ENCODE measurements around the gene ANK3. TPM values are rescaled to one million over a fixed set of nuclear protein-coding genes. Genes with fewer than 3 reads are reported as not detected.

ANK3 gene
- total and polyA plus RNA-seq, 8 donors: 3.6 to 115 (median 31.1) TPM

GRCh38 chr10:60343254-60343653 lies 46.4 kb downstream of the ANK3 start:
- Histone ChIP-seq H3K9me3 (no peaks in the 10 kb centered on the region), H3K4me3 (no peak overlapping the region), H3K27me3 (no peaks in the 10 kb centered on the region), H3K36me3 (no peaks in the 10 kb centered on the region), H3K4me1 (no peaks in the 10 kb centered on the region), H3K27ac (no peak overlapping the region)
- WGBS, 5 donors: 49 to 83% (median 65%) methylated on average over 1 of the region's 1 CpG
- intact Hi-C loops (cut with DNase I; ENCODE audit: low total_unique reads): no loop called here
- no peak for TF ChIP-seq CTCF (IDR thresholded peaks at IDR 0.05)
- TF ChIP-seq POLR2A (IDR thresholded peaks at IDR 0.05): no peak
- no peak for TF ChIP-seq POLR2AphosphoS5 (IDR thresholded peaks at IDR 0.05)
- TF ChIP-seq EP300 (IDR thresholded peaks at IDR 0.05): no peak
- DNase-seq: no peak

GRCh38 chr10:60341969-60342368 lies 47.7 kb downstream of the ANK3 start:
- TF ChIP-seq POLR2AphosphoS5 (IDR thresholded peaks at IDR 0.05) (no peak), CTCF (IDR thresholded peaks at IDR 0.05) (no peak)
- DNase-seq: no peak
- intact Hi-C loops (cut with DNase I; ENCODE audit: low total_unique reads): no loop called here
- Histone ChIP-seq H3K36me3 (no peaks in the 10 kb centered on the region), H3K4me1 (no peaks in the 10 kb centered on the region), H3K27ac (no peak overlapping the region), H3K27me3 (no peaks in the 10 kb centered on the region), H3K4me3 (no peak overlapping the region), H3K9me3 (no peaks in the 10 kb centered on the region)
- WGBS, 5 donors: 90 to 92% (median 91%) methylated on average over 4 of the region's 4 CpGs

GRCh38 chr10:60340973-60341372 lies 48.7 kb downstream of the ANK3 start:
- H3K4me1 ChIP-seq: no peaks in the 10 kb centered on the region
- TF ChIP-seq POLR2AphosphoS5 (IDR thresholded peaks at IDR 0.05): no peak
- TF ChIP-seq EP300 (IDR thresholded peaks at IDR 0.05): no peak
- no peak for TF ChIP-seq POLR2A (IDR thresholded peaks at IDR 0.05)
- no peak for TF ChIP-seq CTCF (IDR thresholded peaks at IDR 0.05)
- H3K36me3 ChIP-seq: no peaks in the 10 kb centered on the region
- DNase-seq: no peak
- intact Hi-C loops (cut with DNase I; ENCODE audit: low total_unique reads): no loop called here
- no peaks in the 10 kb centered on the region for H3K27me3 ChIP-seq
- 83 to 100% (median 96%) methylated on average over 1 of the region's 1 CpG for WGBS, 5 donors
- no peaks in the 10 kb centered on the region for H3K9me3 ChIP-seq
- H3K27ac ChIP-seq: no peak overlapping the region
- no peak overlapping the region for H3K4me3 ChIP-seq

GRCh38 chr10:60339757-60340156 lies 49.9 kb downstream of the ANK3 start:
- no peak for DNase-seq
- Histone ChIP-seq H3K9me3 (no peaks in the 10 kb centered on the region), H3K27ac (no peak overlapping the region), H3K36me3 (no peaks in the 10 kb centered on the region), H3K4me3 (no peak overlapping the region), H3K27me3 (no peaks in the 10 kb centered on the region), H3K4me1 (no peaks in the 10 kb centered on the region)
- WGBS, 5 donors: 84 to 98% (median 89%) methylated on average over 4 of the region's 4 CpGs
- intact Hi-C loops (cut with DNase I; ENCODE audit: low total_unique reads): no loop called here
- TF ChIP-seq POLR2AphosphoS5 (IDR thresholded peaks at IDR 0.05) (no peak), POLR2A (IDR thresholded peaks at IDR 0.05) (no peak), CTCF (IDR thresholded peaks at IDR 0.05) (no peak), EP300 (IDR thresholded peaks at IDR 0.05) (no peak)
